Measurements from ENCODE around the gene METTL8.

Gene METTL8

GRCh38 chr2:171308280-171309054, 125.3 kb downstream of the METTL8 start:
- peak; percentile 95 for FAIRE-seq

GRCh38 chr2:171307560-171307959, 126.2 kb downstream of the METTL8 start:
- no peak for FAIRE-seq

- FAIRE-seq = no peak
Observed at GRCh38 chr2:171297956-171298355, 135.8 kb downstream of the METTL8 start.

GRCh38 chr2:171294608-171295007, 139.2 kb downstream of the METTL8 start:
- FAIRE-seq = no peak

- no peak for FAIRE-seq
Observed at GRCh38 chr2:171293661-171294060, 140.1 kb downstream of the METTL8 start.

- FAIRE-seq = no peak
Observed at GRCh38 chr2:171289991-171290390, 143.8 kb downstream of the METTL8 start.

- no peak for FAIRE-seq
Observed at GRCh38 chr2:171289316-171289715, 144.5 kb downstream of the METTL8 start.

GRCh38 chr2:171287611-171288010, 146.2 kb downstream of the METTL8 start:
- FAIRE-seq = no peak

GRCh38 chr2:171287036-171287571, 146.7 kb downstream of the METTL8 start:
- no peak for FAIRE-seq

GRCh38 chr2:171281110-171281509, 152.7 kb downstream of the METTL8 start:
- FAIRE-seq = no peak

- no peak for FAIRE-seq
Observed at GRCh38 chr2:171279983-171280790, 153.6 kb downstream of the METTL8 start.

GRCh38 chr2:171274757-171275156, 159.0 kb downstream of the METTL8 start:
- no peak for FAIRE-seq

GRCh38 chr2:171271971-171272436, 161.8 kb downstream of the METTL8 start:
- FAIRE-seq = no peak

- no peak for FAIRE-seq
Observed at GRCh38 chr2:171271386-171271785, 162.4 kb downstream of the METTL8 start.

- no peak for FAIRE-seq
Observed at GRCh38 chr2:171267855-171268629, 165.7 kb downstream of the METTL8 start.
